ENCODE measurements around the gene HSD17B4.
"Not testable (repeated sequence)": the region's sequence is repeated elsewhere in the genome, so short reads cannot be mapped to it uniquely, and the experiment has no call there.

The HSD17B4 gene

GRCh38 chr5:119478781-119479180 is 26.5 kb downstream of the HSD17B4 start:
- DNase-seq (ENCODE audit: low read depth, low spot score): no peak

DNA sequence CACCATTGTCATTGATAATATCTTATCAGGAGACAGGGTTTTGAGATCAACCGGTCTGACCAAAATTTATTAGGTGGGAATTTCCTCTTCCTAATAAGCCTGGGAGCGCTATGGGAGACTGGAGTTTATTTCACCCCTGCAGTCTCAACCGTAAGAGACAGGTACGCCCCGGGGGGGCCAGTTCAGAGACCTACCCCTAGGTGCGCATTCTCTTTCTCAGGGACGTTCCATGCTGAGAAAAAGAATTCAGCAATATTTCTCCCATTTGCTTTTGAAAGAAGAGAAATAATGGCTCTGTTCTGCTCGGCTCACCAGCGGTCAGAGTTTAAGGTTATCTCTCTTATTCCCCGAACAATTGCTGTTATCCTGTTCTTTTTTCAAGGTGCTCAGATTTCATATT is 28.3 kb downstream of the HSD17B4 start:
- DNase-seq (ENCODE audit: low read depth, low spot score): not testable (repeated sequence)

DNA sequence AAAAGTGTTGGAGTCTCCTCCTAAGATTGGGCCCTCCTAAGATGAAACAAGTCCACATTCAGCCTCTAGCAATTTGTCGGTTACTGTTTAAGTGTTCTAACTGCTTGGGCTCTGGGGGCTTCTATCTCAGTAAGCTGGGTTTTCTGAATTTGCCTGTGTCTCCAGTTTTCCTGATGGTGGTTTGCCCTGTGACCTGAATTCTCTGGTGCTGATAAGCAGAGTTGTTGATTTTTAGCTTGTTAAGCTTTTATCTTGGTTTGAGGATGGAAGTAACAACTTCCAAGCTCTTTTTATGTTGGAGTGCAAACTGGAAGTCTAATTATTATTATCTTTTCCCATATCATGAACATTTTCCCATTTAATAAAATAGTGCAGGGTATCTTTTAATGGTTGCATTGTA is 30.9 kb downstream of the HSD17B4 start:
- peak; percentile 9 for DNase-seq (ENCODE audit: low read depth, low spot score)

DNA sequence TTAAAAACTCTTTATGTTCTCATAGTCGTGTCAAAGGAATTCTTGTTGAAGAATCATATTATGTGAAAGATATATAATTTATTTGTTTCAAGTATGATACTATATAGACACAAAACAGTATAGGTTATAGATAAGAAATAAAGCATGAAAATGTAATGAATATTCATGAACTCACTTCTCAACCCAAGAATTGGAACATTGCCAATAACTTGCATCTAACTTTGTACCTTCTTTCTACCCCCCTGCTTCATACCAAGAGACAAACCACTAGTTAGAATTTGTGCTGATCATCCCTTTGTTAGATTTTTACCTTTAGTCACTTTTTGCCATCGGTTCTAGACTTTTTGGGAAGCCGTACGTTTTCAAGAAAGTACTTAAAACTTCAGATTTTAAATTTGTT is 32.6 kb downstream of the HSD17B4 start:
- no peak for DNase-seq (ENCODE audit: low read depth, low spot score)

GRCh38 chr5:119501671-119502179 is 49.4 kb downstream of the HSD17B4 start:
- DNase-seq (ENCODE audit: low read depth, low spot score): no peak

DNA sequence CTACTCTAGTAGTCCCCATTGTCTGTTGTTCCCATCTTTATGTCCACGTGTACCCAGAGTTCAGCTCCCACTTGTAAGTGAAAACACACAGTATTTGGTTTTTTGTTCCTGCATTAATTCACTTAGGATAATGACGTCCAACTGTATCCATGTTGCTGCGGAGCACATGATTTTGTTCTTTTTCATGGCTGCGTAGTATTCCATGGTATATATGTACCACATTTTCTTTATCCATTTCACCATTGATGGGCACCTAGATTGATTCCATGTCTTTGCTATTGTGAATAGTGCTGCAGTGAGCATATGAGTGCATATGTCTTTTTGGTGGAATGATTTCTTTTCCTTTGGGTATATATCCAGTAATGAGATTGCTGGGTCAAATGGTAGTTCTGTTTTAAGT is 51.6 kb downstream of the HSD17B4 start:
- DNase-seq (ENCODE audit: low read depth, low spot score): not testable (repeated sequence)

DNA sequence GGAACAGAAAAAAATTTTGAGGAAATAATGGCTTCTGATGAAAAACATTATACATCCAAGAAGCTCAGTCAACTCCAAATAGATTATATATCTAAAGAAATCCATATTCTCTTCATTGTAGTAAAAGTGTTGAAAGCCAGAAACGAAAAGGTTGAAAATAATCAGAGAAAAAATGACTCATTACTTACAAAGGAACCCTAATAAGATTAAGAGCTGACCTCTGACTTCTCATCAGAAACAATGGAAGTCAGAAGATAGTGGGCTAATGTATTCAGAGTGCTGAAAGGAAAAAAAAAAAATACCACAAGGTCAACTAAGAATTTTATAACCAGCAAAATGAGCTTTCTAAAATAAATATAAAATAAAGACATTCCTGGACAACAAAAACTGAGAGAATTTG is 60.0 kb downstream of the HSD17B4 start:
- no peak for DNase-seq (ENCODE audit: low read depth, low spot score)

DNA sequence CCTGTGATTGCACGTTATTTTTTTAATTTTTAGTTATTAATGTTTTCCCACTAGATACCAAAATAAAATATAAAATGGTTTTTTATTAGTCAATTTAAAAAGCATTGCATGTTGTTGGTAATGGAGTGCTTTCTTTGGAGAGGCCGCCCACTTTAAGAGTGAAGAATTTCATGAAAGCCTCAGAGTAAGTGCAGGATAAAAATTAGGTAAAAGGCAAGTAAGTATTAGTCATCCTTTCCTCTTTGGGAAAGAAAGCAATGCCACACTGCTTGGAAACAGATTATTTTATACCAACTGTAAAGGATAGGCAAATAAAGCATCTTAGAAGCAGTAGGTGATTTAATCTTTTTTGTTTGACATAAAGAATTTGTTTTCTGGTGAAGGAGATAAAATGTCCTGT is 62.9 kb downstream of the HSD17B4 start:
- DNase-seq (ENCODE audit: low read depth, low spot score): peak; percentile 56

DNA sequence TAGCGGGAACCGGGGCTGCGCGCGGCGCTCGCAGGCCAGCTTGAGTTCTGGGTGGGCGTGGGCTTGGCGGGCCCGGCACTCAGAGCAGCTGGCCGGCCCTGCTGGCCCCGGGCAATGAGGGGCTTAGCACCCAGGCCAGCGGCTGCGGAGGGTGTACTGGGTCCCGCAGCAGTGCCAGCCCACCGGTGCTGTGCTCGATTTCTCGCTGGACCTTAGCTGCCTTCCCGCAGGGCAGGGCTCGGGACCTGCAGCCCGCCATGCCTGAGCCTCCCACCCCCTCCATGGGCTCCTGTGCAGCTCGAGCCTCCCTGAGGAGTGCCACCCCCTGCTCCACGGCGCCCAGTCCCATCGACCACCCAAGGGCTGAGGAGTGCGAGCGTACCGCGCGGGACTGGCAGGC is 64.8 kb downstream of the HSD17B4 start:
- not testable (repeated sequence) for DNase-seq (ENCODE audit: low read depth, low spot score)

GRCh38 chr5:119521232-119521631 is 68.9 kb downstream of the HSD17B4 start:
- no peak for DNase-seq (ENCODE audit: low read depth, low spot score)

- DNase-seq (ENCODE audit: low read depth, low spot score): no peak
These were observed 70.5 kb downstream of the HSD17B4 start for GRCh38 chr5:119522841-119523240.

DNA sequence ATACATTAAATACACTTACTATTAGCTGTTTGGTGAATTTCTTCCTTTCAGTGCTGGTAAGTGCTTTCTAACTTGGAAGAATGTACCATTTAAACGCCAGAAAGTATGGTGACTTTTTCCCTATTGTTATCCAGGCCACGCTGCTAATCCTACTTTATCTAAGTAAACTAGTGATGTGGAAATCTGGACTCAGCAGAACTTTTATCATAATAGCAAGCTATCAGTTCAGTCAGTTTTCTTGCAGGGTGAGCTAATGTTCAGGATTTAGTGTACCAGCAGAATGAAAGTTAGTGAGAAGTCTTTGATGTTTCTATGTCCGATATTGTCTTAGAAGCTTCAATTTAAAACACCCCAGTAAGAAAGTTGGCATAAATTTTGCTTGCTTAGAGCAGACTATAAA is 72.2 kb downstream of the HSD17B4 start:
- peak; percentile 22 for DNase-seq (ENCODE audit: low read depth, low spot score)

DNA sequence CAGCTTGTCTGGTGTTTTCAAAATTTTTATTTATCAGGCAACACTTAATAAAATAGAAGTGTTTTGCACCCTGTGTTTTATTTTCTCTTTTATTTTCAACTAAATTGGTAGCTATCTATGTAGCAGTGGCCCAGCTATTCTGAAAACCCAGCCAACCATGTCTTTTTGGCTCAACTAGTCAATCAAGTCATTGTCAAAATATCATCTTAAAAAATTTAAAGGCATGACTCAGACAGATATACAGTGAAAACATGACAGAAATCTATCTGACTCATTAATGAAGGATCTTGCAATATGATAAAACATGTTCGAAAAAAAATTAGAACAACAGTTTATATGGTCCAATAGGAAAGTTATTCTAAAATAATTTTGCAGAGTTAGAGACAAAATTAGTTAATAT is 75.1 kb downstream of the HSD17B4 start:
- no peak for DNase-seq (ENCODE audit: low read depth, low spot score)

DNA sequence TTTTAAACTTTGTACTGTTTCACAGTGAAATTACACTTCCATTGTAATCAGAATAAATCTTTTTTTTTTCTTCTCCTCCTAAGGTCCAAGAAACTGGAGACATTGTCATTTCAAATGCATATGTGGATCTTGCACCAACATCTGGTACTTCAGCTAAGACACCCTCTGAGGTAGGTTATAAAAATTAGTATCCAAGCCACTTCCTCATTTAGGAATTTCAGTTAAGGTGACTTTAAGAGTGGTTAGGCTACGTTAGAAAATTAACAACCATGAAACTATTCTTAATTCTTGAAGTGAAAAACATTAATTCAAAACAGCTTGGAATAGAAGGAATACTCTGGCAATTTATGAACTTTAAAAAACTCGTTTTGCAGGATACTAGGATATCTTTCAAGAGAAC is 77.5 kb downstream of the HSD17B4 start:
- no peak for DNase-seq (ENCODE audit: low read depth, low spot score)

DNA sequence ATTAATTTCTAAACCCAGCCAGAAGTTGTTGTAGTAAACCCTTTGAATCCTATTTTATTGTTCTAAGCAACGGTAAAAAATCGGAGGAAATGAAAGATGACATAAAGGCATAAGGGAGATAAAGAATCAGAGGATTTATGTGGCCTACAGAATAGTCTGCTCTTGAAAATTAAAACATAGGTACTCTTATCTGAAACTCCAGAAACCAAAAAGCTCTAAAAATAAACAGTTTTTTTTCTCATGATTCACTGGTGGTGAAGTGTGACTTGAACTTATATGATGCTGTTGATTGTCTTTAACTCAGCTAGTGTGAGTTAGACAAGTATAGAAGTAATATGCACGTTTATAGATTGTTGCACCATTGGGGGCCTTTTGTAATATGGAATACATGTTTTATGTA is 80.3 kb downstream of the HSD17B4 start:
- DNase-seq (ENCODE audit: low read depth, low spot score): no peak

- DNase-seq (ENCODE audit: low read depth, low spot score): peak; percentile 84
These were observed 85.4 kb downstream of the HSD17B4 start for GRCh38 chr5:119537704-119538103.

DNA sequence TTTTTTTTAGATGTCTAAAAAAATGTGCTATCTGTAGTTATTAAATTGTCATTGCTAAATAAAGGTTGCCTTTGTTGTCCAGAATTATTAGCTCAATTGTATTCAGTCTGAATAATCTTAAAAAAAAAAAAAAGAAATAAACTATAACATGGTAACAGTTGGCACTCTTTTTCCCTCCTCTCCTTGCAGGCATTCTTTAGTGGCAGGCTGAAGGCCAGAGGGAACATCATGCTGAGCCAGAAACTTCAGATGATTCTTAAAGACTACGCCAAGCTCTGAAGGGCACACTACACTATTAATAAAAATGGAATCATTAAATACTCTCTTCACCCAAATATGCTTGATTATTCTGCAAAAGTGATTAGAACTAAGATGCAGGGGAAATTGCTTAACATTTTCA is 89.4 kb downstream of the HSD17B4 start:
- no peak for DNase-seq (ENCODE audit: low read depth, low spot score)

- DNase-seq (ENCODE audit: low read depth, low spot score): no peak
These were observed 99.5 kb downstream of the HSD17B4 start for GRCh38 chr5:119551819-119552218.

GRCh38 chr5:119554597-119554996 is 102.3 kb downstream of the HSD17B4 start:
- DNase-seq (ENCODE audit: low read depth, low spot score): no peak

- DNase-seq (ENCODE audit: low read depth, low spot score): no peak
These were observed 118.6 kb downstream of the HSD17B4 start for GRCh38 chr5:119570910-119571309.

- DNase-seq (ENCODE audit: low read depth, low spot score): peak; percentile 3
These were observed 126.6 kb downstream of the HSD17B4 start for GRCh38 chr5:119578937-119579336.

DNA sequence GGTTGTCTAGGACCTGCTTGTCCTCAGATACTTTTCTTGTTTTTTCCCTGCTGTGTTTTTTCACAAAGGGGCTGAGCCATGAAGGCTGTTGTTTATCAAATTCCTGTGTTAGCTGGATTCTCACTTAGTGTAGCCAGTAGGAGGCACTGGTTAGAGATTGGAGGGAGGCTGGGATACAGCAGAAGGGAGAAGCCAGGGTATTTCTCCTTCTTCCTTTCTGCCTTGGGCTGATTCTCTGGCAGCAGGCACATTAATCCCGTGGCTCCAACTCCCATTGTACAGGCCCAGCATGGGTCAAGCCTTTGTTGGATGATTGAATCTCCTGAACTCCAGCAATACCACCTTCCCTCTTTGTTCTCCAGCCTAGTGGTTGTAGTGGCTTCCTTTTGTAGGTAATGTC is 130.7 kb downstream of the HSD17B4 start:
- DNase-seq (ENCODE audit: low read depth, low spot score): no peak

DNA sequence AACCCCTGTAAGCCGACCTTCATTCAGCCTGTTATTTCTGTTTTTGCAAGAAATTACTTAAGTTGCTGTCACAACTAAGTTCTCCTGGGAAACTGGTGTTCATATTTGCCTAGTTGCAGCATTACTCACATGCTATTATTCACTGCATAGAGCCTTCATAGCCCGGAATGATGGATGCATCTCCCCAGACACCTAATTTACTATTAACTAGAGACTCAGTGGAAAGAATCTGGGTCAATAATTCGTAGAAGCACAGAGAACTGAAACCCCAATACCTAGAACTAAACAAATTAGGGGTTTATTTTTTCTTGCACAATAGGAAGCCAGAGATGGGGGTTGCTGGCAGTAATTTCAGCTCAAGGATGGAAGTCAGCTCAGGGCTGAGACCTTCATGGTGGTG is 131.4 kb downstream of the HSD17B4 start:
- DNase-seq (ENCODE audit: low read depth, low spot score): peak; percentile 15
